Small intestine (tissue), 7 donors: ENCODE results near the gene LRRC8A. TPM values are rescaled to one million over a fixed set of nuclear protein-coding genes. Genes with fewer than 3 reads are reported as not detected.

Source experiments
- DNase-seq, 2 donors: peaks; one replicate each; pipeline versions ENCODE4 v3.0.0 to v3.0.0-alpha.2; 2013
- FAIRE-seq: peaks from 2 replicates; lab custom pipeline; 2012; peaks lifted over from hg19 to GRCh38; lab: Jason Lieb, UNC
- H3K27ac ChIP-seq, 3 donors: one replicate each; pipeline ENCODE4 v1.5.1; 2013; ENCODE audit warnings: low read length in 2 of 3, mild to moderate bottlenecking in 2 of 3, control low read depth in 1 of 3, inconsistent platforms in 1 of 3, low read depth in 1 of 3, moderate library complexity in 1 of 3
- H3K27me3 ChIP-seq, 3 donors: one replicate each; pipeline ENCODE4 v1.6.1; 2013; ENCODE audit warnings: low read length in 3 of 3, inconsistent platforms in 1 of 3; ENCODE audit not compliant: control insufficient read depth in 3 of 3, insufficient read depth in 3 of 3
- H3K36me3 ChIP-seq, 3 donors: one replicate each; pipeline ENCODE4 v1.6.1; 2013; ENCODE audit warnings: low read length in 3 of 3, inconsistent platforms in 1 of 3, low read depth in 1 of 3, mild to moderate bottlenecking in 1 of 3, moderate library complexity in 1 of 3; ENCODE audit not compliant: control insufficient read depth in 3 of 3, insufficient read depth in 2 of 3
- H3K4me1 ChIP-seq, 3 donors: one replicate each; pipeline ENCODE4 v1.6.1; 2013; ENCODE audit warnings: low read length in 2 of 3, inconsistent platforms in 1 of 3, low read depth in 1 of 3, mild to moderate bottlenecking in 1 of 3, moderate library complexity in 1 of 3; ENCODE audit not compliant: control insufficient read depth in 3 of 3, insufficient read depth in 2 of 3
- H3K4me3 ChIP-seq, 3 donors: one replicate each; pipeline ENCODE4 v1.5.1; 2013; ENCODE audit warnings: low read length in 3 of 3, control low read depth in 1 of 3, inconsistent platforms in 1 of 3, low read depth in 1 of 3, mild to moderate bottlenecking in 1 of 3, moderate library complexity in 1 of 3
- H3K9me3 ChIP-seq, 2 donors: one replicate each; pipeline ENCODE4 v1.6.1; 2013; ENCODE audit warnings: low read depth in 1 of 2, low read length in 1 of 2; ENCODE audit not compliant: control insufficient read depth in 2 of 2, insufficient read depth in 1 of 2
- whole genome bisulfite sequencing, 3 donors: extraction: QIAGEN DNeasy Blood & Tissue Kit; methylation state at CpG; one replicate each; pipeline ENCODE4 v1.1.7; 2013; 5-methylcytosine and 5-hydroxymethylcytosine counted together
- polyA plus RNA-seq, 4 donors: library from polyadenylated mRNA; stranded (reverse) in 3 of 4; unstranded in 1 of 4; fragments of 200-250 nt in 3 of 4; fragments of 120-200 nt in 1 of 4; gene quantifications; one replicate each; pipeline versions ENCODE4 v1.2.1 to v1.2.3, GENCODE V29; 2013
- donor health status: healthy with polysubstance abuse.
- donor health status: control.
- donor health status: control.
- donor health status: Bipolar disorder and iron deficiency.
- donor health status: healthy.

Gene LRRC8A
- polyA plus RNA-seq, 4 donors: 4.1 to 28.4 (median 11.2) TPM

DNA sequence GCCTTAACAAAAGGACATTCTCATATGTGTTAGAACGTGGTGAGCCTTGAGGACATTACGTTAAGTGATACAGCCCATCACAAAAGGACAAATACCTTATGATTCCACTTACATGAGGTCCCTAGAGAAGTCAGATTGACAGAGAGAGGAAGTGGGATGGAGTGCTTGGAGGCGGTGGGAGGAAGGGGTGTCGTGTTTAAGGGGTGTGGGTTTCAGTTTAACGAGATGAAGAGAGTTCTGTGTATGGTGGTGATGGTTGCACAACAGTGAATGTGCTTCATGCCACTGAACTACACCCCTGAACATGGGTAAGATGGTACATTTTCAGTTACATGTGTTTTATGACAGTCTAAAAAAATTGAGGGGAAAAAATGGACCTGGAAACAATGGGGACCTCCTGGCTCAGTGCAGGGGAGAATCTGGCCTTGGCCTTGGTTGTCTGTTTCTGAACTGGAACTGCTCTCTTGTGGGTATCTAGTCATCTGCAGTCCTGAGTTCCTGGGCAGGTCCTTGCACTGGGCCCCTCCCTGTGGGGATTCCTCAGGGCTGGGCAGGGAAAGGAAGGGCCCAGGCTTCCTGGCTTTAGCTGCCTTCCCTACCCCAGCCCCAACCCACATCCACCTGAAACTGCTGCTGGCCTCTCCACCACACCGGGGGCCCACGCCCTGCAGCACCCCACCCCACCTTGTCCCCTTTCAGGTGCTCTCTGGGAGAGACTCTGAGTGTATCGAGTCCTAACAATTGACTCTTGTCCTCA, 17.8 kb downstream of the LRRC8A start:
- H3K36me3 ChIP-seq: peaks cover 0 to 59% (median 0%) of the 10 kb centered on the region in 3 donors
- peaks cover 0 to 11% (median 0%) of the 10 kb centered on the region in 3 donors for H3K4me1 ChIP-seq
- no peaks in the 10 kb centered on the region for H3K27me3 ChIP-seq
- no peaks in the 10 kb centered on the region for H3K9me3 ChIP-seq
- 50 to 66% (median 59%) methylated on average over 8 of the region's 8 CpGs for WGBS, 3 donors
- H3K27ac ChIP-seq: peak overlapping the region; percentile 30 to 48 (median 39)
- no peak overlapping the region for H3K4me3 ChIP-seq
- DNase-seq: peak; percentile 18 to 35
- FAIRE-seq: no peak

- peaks cover 0 to 11% (median 0%) of the 10 kb centered on the region in 3 donors for H3K4me1 ChIP-seq
- WGBS, 3 donors: 88 to 94% (median 92%) methylated on average over 5 to 7 of the region's 7 CpGs
- DNase-seq (no peak), FAIRE-seq (no peak)
- H3K4me3 ChIP-seq: no peak overlapping the region
- peaks cover 0 to 52% (median 0%) of the 10 kb centered on the region in 3 donors for H3K36me3 ChIP-seq
- peak overlapping the region in 1 of 3 donors; percentile 73 for H3K27ac ChIP-seq
- H3K27me3 ChIP-seq: no peaks in the 10 kb centered on the region
- H3K9me3 ChIP-seq: no peaks in the 10 kb centered on the region
Observed at GRCh38 chr9:128901379-128901778, 19.4 kb downstream of the LRRC8A start.

GRCh38 chr9:128901822-128902221, 19.9 kb downstream of the LRRC8A start:
- Histone ChIP-seq H3K27ac (peak overlapping the region; percentile 39 to 73 (median 52)), H3K27me3 (no peaks in the 10 kb centered on the region), H3K4me3 (no peak overlapping the region), H3K4me1 (peaks cover 0 to 11% (median 0%) of the 10 kb centered on the region in 3 donors), H3K36me3 (peaks cover 0 to 51% (median 0%) of the 10 kb centered on the region in 3 donors), H3K9me3 (no peaks in the 10 kb centered on the region)
- WGBS, 3 donors: 74 to 79% (median 78%) methylated on average over 4 to 5 of the region's 5 CpGs
- no peak for DNase-seq
- no peak for FAIRE-seq

- 30 to 53% (median 36%) methylated on average over 22 to 23 of the region's 23 CpGs for WGBS, 3 donors
- Histone ChIP-seq H3K27ac (peak overlapping the region; percentile 47 to 74 (median 73)), H3K27me3 (no peaks in the 10 kb centered on the region), H3K36me3 (peaks cover under 1 to 52% (median 4%) of the 10 kb centered on the region in 3 donors), H3K9me3 (no peaks in the 10 kb centered on the region), H3K4me1 (peaks cover 0 to 11% (median 0%) of the 10 kb centered on the region in 3 donors), H3K4me3 (no peak overlapping the region)
- no peak for FAIRE-seq
- peak; percentile 65 to 77 for DNase-seq
Observed at GRCh38 chr9:128902351-128903078, 20.6 kb downstream of the LRRC8A start.

DNA sequence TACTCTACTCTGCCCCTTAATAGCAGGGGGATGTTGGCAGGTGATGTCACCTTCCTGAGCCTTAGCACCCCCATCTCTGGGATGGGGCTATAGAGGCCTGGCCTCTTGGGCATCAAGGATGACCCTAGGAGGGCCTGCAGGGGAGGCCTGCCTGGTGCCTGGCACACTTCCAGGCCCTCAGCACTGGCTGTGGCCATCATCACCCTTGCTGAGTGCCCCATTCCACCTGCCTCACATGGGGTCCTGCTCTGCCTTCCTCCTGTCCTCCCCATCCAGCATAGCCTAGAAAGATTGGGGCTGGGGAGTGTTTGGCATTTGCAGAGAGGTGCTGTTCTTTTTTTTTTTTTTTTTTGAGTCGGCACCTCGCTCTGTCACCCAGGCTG, 21.1 kb downstream of the LRRC8A start:
- Histone ChIP-seq H3K36me3 (peaks cover 6 to 52% (median 8%) of the 10 kb centered on the region in 3 donors), H3K27me3 (no peaks in the 10 kb centered on the region), H3K4me3 (no peak overlapping the region), H3K27ac (peak overlapping the region; percentile 47 to 74 (median 73)), H3K9me3 (no peaks in the 10 kb centered on the region), H3K4me1 (peaks cover 0 to 11% (median 0%) of the 10 kb centered on the region in 3 donors)
- FAIRE-seq (no peak), DNase-seq (no peak)
- 88% methylated on average over 2 of the region's 2 CpGs; no CpG with 5 or more reads in 1 of the 3 donors for WGBS, 3 donors

DNA sequence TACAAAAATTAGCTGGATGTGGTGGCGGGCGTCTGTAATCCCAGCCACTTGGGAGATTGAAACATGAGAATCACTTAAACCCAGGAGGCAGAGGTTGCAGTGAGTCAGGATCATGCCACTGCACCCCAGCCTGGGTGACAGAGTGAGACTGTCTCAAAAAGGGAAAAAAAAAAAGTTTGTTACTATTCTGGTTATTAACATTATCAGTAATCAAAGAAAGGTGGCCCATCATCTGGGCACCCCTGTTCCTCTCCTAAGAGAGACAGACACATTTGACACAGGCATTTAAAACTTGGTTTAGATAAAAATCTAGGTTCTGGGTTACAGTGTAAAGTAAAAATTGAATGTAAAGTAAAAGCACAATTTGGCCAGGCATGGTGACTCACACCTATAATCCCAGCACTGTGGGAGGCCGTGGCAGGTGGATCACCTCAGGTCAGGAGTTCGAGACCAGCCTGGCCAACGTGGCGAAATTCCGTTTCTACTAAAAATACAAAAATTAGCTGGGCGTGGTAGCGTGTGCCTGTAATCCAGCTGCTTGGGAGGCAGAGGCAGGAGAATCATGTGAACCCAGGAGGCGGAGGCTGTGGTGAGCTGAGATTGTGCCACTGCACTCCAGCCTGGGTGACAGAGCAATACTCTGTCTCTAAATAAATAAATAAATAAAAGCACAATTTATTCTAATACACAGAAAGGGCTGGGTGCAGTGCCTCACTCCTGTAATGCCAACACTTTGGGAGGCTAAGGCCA, 22.1 kb downstream of the LRRC8A start:
- H3K9me3 ChIP-seq: no peaks in the 10 kb centered on the region
- no peaks in the 10 kb centered on the region for H3K27me3 ChIP-seq
- FAIRE-seq: no peak
- no peak for DNase-seq
- H3K27ac ChIP-seq: no peak overlapping the region
- H3K4me1 ChIP-seq: peaks cover 0 to 11% (median 0%) of the 10 kb centered on the region in 3 donors
- peaks cover 12 to 52% (median 13%) of the 10 kb centered on the region in 3 donors for H3K36me3 ChIP-seq
- no peak overlapping the region for H3K4me3 ChIP-seq
- WGBS, 3 donors: 93 to 95% (median 93%) methylated on average over 10 of the region's 10 CpGs

- H3K36me3 ChIP-seq: peaks cover 12 to 61% (median 20%) of the 10 kb centered on the region in 3 donors
- H3K27me3 ChIP-seq: no peaks in the 10 kb centered on the region
- peaks cover 0 to 4% (median 0%) of the 10 kb centered on the region in 3 donors for H3K4me1 ChIP-seq
- WGBS, 3 donors: 89 to 95% (median 94%) methylated on average over 7 of the region's 7 CpGs
- DNase-seq (no peak), FAIRE-seq (no peak)
- H3K27ac ChIP-seq: no peak overlapping the region
- no peaks in the 10 kb centered on the region for H3K9me3 ChIP-seq
- H3K4me3 ChIP-seq: no peak overlapping the region
Observed at GRCh38 chr9:128905964-128906363, 24.0 kb downstream of the LRRC8A start.

DNA sequence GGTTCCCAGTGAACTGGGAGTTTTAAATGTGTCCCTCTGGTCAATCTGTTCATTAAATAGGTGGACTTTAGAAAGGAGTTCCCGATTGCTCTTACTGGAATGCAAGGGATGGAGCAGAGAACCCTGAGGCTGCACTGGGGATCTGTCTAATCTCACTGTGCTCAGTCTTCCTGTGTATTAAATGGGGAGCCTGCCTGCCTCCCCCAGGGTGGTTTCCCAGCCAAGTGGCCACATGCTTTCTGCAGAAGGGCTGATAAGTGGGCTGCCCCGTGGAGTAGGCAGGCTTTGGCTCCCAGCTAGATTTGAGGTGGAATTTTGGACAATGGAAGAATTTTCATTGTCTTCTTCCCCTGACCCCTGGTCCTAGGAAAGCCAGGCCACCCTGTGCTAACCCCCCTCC, 24.8 kb downstream of the LRRC8A start:
- DNase-seq: no peak
- FAIRE-seq: no peak
- Histone ChIP-seq H3K27me3 (no peaks in the 10 kb centered on the region), H3K9me3 (no peaks in the 10 kb centered on the region), H3K4me1 (peaks cover 0 to 9% (median 4%) of the 10 kb centered on the region in 3 donors), H3K27ac (no peak overlapping the region), H3K36me3 (peaks cover 12 to 61% (median 20%) of the 10 kb centered on the region in 3 donors), H3K4me3 (no peak overlapping the region)
- WGBS, 3 donors: 53 to 61% (median 54%) methylated on average over 2 of the region's 2 CpGs
